Measurements from ENCODE around the gene MVB12B.

The MVB12B gene

DNA sequence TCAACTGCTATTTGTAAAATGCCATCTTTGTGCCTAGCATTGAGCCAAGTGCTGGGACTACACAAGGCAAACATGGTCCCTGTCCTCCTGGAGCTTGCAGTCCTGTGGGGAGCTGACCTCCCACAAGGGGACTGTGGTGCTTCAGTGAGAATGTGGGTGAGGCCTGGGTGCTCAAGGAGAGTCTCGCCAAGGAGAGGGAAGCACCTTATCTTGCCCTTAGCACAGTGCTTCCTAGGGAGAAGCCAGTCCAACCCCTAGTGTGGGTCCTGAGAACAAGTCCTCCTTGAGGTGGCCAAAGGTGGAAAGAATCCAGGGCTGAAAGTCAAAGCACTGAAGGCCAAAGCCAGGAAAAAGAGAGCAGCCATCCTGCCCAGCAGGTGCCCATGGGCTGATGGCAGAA lies 31.1 kb upstream of the MVB12B start:
- no peaks in the 10 kb centered on the region for H3K27me3 ChIP-seq (ENCODE audit: insufficient read depth, poor library complexity, severe bottlenecking)
- no peaks in the 10 kb centered on the region for H3K36me3 ChIP-seq (ENCODE audit: low read depth)
- ATAC-seq (ENCODE audit: low read depth) = no peak
- no peak overlapping the region for H3K4me3 ChIP-seq (ENCODE audit: severe bottlenecking)
- DNase-seq (ENCODE audit: low spot score) = no peak
- no peaks in the 10 kb centered on the region for H3K9me3 ChIP-seq (ENCODE audit: severe bottlenecking)
- TF ChIP-seq, protein P1, sequence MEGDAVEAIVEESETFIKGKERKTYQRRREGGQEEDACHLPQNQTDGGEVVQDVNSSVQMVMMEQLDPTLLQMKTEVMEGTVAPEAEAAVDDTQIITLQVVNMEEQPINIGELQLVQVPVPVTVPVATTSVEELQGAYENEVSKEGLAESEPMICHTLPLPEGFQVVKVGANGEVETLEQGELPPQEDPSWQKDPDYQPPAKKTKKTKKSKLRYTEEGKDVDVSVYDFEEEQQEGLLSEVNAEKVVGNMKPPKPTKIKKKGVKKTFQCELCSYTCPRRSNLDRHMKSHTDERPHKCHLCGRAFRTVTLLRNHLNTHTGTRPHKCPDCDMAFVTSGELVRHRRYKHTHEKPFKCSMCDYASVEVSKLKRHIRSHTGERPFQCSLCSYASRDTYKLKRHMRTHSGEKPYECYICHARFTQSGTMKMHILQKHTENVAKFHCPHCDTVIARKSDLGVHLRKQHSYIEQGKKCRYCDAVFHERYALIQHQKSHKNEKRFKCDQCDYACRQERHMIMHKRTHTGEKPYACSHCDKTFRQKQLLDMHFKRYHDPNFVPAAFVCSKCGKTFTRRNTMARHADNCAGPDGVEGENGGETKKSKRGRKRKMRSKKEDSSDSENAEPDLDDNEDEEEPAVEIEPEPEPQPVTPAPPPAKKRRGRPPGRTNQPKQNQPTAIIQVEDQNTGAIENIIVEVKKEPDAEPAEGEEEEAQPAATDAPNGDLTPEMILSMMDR (IDR thresholded peaks at IDR 0.05; ENCODE audit: poor library complexity, severe bottlenecking) = no peak
- H3K27ac ChIP-seq (ENCODE audit: poor library complexity, severe bottlenecking) = no peak overlapping the region
- no peaks in the 10 kb centered on the region for H3K4me1 ChIP-seq (ENCODE audit: insufficient read depth, poor library complexity, severe bottlenecking)

GRCh38 chr9:126295936-126296600 lies 30.6 kb upstream of the MVB12B start:
- H3K4me3 ChIP-seq (ENCODE audit: severe bottlenecking) = no peak overlapping the region
- no peaks in the 10 kb centered on the region for H3K9me3 ChIP-seq (ENCODE audit: severe bottlenecking)
- H3K36me3 ChIP-seq (ENCODE audit: low read depth) = no peaks in the 10 kb centered on the region
- H3K27me3 ChIP-seq (ENCODE audit: insufficient read depth, poor library complexity, severe bottlenecking) = no peaks in the 10 kb centered on the region
- no peaks in the 10 kb centered on the region for H3K4me1 ChIP-seq (ENCODE audit: insufficient read depth, poor library complexity, severe bottlenecking)
- TF ChIP-seq, protein P1 (IDR thresholded peaks at IDR 0.05; ENCODE audit: poor library complexity, severe bottlenecking) = no peak
- no peak overlapping the region for H3K27ac ChIP-seq (ENCODE audit: poor library complexity, severe bottlenecking)
- DNase-seq (ENCODE audit: low spot score) (no peak), ATAC-seq (ENCODE audit: low read depth) (peak; percentile 84)

GRCh38 chr9:126296687-126297086 lies 29.9 kb upstream of the MVB12B start:
- DNase-seq (ENCODE audit: low spot score) (no peak), ATAC-seq (ENCODE audit: low read depth) (no peak)
- Histone ChIP-seq H3K27me3 (ENCODE audit: insufficient read depth, poor library complexity, severe bottlenecking) (no peaks in the 10 kb centered on the region), H3K9me3 (ENCODE audit: severe bottlenecking) (no peaks in the 10 kb centered on the region), H3K4me3 (ENCODE audit: severe bottlenecking) (no peak overlapping the region), H3K36me3 (ENCODE audit: low read depth) (no peaks in the 10 kb centered on the region), H3K4me1 (ENCODE audit: insufficient read depth, poor library complexity, severe bottlenecking) (no peaks in the 10 kb centered on the region), H3K27ac (ENCODE audit: poor library complexity, severe bottlenecking) (no peak overlapping the region)
- TF ChIP-seq, protein P1 (IDR thresholded peaks at IDR 0.05; ENCODE audit: poor library complexity, severe bottlenecking) = no peak

DNA sequence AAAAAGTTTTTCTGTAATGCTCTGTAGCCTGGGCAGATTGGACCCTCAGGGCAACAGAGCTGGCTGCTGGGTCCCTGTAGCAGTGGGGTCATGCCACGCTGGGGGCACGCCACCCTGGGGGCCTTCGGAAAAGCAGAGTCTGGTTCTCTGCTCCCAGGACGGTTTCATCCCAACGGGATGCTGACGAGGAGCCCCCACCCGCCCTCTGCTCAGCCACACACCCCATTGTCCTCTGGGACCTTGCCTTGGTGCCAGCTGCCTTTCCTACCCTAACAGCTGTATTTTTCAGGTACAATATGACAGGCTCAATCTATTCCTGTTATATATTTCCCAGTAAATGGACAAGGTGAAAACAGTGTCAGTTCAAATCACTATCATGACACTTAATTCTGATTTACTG lies 29.0 kb upstream of the MVB12B start:
- H3K4me1 ChIP-seq (ENCODE audit: insufficient read depth, poor library complexity, severe bottlenecking) = no peaks in the 10 kb centered on the region
- no peak overlapping the region for H3K27ac ChIP-seq (ENCODE audit: poor library complexity, severe bottlenecking)
- H3K4me3 ChIP-seq (ENCODE audit: severe bottlenecking) = no peak overlapping the region
- no peak for ATAC-seq (ENCODE audit: low read depth)
- no peaks in the 10 kb centered on the region for H3K9me3 ChIP-seq (ENCODE audit: severe bottlenecking)
- TF ChIP-seq, protein P1 (IDR thresholded peaks at IDR 0.05; ENCODE audit: poor library complexity, severe bottlenecking) = no peak
- no peaks in the 10 kb centered on the region for H3K36me3 ChIP-seq (ENCODE audit: low read depth)
- no peaks in the 10 kb centered on the region for H3K27me3 ChIP-seq (ENCODE audit: insufficient read depth, poor library complexity, severe bottlenecking)
- DNase-seq (ENCODE audit: low spot score) = no peak

DNA sequence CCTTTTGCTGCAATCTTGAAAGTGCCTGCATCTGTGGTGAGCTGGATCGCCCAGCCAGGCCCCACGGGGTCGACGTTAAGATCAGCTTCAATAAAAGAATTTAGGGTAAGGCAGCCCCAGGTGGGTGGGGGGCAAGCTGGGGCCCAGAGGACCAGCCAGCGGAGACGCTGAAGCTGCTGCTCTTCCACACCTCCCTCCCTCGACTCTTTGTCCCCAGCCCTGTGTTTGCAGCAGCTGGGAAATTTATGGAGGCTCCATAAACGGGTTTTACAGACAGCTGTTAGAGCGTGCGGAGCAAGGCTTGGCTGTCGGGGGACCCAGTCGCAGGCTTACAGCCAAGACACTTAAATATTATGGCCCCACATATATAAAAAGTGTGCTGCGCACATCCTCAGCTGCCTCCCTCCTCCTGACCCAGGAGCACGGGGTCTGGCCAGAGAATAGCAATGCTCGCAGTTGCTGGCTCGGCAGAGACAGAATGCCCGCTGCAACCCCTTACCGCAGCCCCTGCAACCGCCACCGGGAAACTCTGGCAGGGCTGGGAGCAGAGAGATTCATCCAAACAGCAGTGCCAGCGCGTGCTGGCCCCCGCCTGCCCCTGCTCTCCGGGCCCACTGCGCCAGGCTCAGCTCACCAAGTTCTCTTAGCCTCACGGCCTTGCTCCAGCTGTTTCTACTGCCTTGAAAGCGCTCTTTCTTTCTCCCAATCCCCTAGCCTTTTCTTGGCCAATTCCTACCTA lies 28.4 kb upstream of the MVB12B start:
- no peaks in the 10 kb centered on the region for H3K4me1 ChIP-seq (ENCODE audit: insufficient read depth, poor library complexity, severe bottlenecking)

More for the DNA sequence above, 28.4 kb upstream of the MVB12B start:
- H3K9me3 ChIP-seq (ENCODE audit: severe bottlenecking) = no peaks in the 10 kb centered on the region
- H3K27ac ChIP-seq (ENCODE audit: poor library complexity, severe bottlenecking) = no peak overlapping the region
- ATAC-seq (ENCODE audit: low read depth) = no peak
- H3K4me3 ChIP-seq (ENCODE audit: severe bottlenecking) = no peak overlapping the region
- TF ChIP-seq, protein P1 (IDR thresholded peaks at IDR 0.05; ENCODE audit: poor library complexity, severe bottlenecking) = no peak
- H3K27me3 ChIP-seq (ENCODE audit: insufficient read depth, poor library complexity, severe bottlenecking) = no peaks in the 10 kb centered on the region
- DNase-seq (ENCODE audit: low spot score) = no peak
- H3K36me3 ChIP-seq (ENCODE audit: low read depth) = no peaks in the 10 kb centered on the region

Data from RWPE2 (cell line).